HepG2 (cell line): ENCODE measurements around the gene PTPA. TPM values are rescaled to one million over a fixed set of nuclear protein-coding genes. Genes with fewer than 3 reads are reported as not detected.

Experiments
- ATAC-seq: fragments of 200-7000 bp; cut with Tn5 transposase; 3 replicates; pipeline ENCODE4 v1.9.1; 2020; ENCODE audit warnings: mild to moderate bottlenecking, moderate library complexity
- BruUV-seq: library from RNA; stranded (reverse); fragments of 400-500 nt; replicated peaks from 2 replicates; lab custom pipeline; 2021; lab: Mats Ljungman, UMichigan
- CTCF ChIA-PET: fragments of 300-600 bp; formaldehyde crosslinking; extraction: SDS; loops from one replicate; lab custom pipeline; 2021; ENCODE audit warnings: low total read pairs, inconsistent platforms, low intra/inter-chr PET ratio; lab: Yijun Ruan, JAX
- POLR2A ChIA-PET: fragments of 350-600 bp; sonication (Branson Sonifier 250); formaldehyde crosslinking; loops from one replicate; lab custom pipeline; 2020; ENCODE audit warnings: antibody characterized with exemption, inconsistent platforms; lab: Yijun Ruan, JAX
- DNase-seq: peaks from one replicate; pipeline ENCODE4 v3.0.0-alpha.2; 2015; ENCODE audit warnings: low spot score
- FAIRE-seq: peaks from 3 replicates; lab custom pipeline; 2011; peaks lifted over from hg19 to GRCh38; lab: Jason Lieb, UNC
- H2AFZ ChIP-seq: one replicate; pipeline ENCODE4 v1.6.1; 2011; ENCODE audit warnings: low read length, inconsistent platforms
- H3K27ac ChIP-seq: fragments of 300-600 bp; 3 replicates; pipeline ENCODE4 v1.8.0; 2011; ENCODE audit warnings: mixed run types, mild to moderate bottlenecking, mixed read lengths, low read length, inconsistent platforms; ENCODE audit not compliant: insufficient read depth; ENCODE audit errors: extremely low read length
- H3K27me3 ChIP-seq, 2 experiments: fragments of 200-600 bp in 1 of 2; 2 replicates in 1 of 2; 3 replicates in 1 of 2; pipeline versions ENCODE4 v1.6.0 to v1.8.0; 2011; ENCODE audit warnings: low read length in 2 of 2, mild to moderate bottlenecking in 2 of 2, moderate library complexity in 2 of 2, inconsistent platforms in 1 of 2; ENCODE audit not compliant: insufficient read depth in 2 of 2, control insufficient read depth in 1 of 2
- H3K36me3 ChIP-seq, 2 experiments: fragments of 200-600 bp in 1 of 2; replicated peaks in 1 of 2; 2 replicates in 1 of 2; 3 replicates in 1 of 2; pipeline versions ENCODE4 v1.5.1 to v1.8.0; 2011; ENCODE audit warnings: low read length in 2 of 2, inconsistent platforms in 1 of 2; ENCODE audit not compliant: insufficient read depth in 2 of 2, control insufficient read depth in 1 of 2
- H3K4me1 ChIP-seq: 2 replicates; pipeline ENCODE4 v1.5.1; 2012; ENCODE audit warnings: low read length, inconsistent platforms; ENCODE audit not compliant: insufficient read depth
- H3K4me2 ChIP-seq: 2 replicates; pipeline ENCODE4 v1.6.0; 2011; ENCODE audit warnings: low read depth, low read length, inconsistent platforms
- H3K4me3 ChIP-seq, 3 experiments: fragments of 200-600 bp in 1 of 3; sonication (generic), shearing (Covaris generic) in 1 of 3; replicated peaks in 1 of 3; 2 replicates each; pipeline ENCODE4 v1.5.1; 2011 to 2016; ENCODE audit warnings: low read length in 3 of 3, inconsistent platforms in 2 of 3, low read depth in 2 of 3, mild to moderate bottlenecking in 2 of 3, control low read depth in 1 of 3, mixed read lengths in 1 of 3; ENCODE audit not compliant: insufficient read depth in 1 of 3
- H3K79me2 ChIP-seq: one replicate; pipeline ENCODE4 v1.6.1; 2011; ENCODE audit warnings: low read length, inconsistent platforms; ENCODE audit not compliant: insufficient read depth
- H3K9ac ChIP-seq: 2 replicates; pipeline ENCODE4 v1.6.0; 2011; ENCODE audit warnings: mild to moderate bottlenecking, low read depth, low read length, inconsistent platforms; ENCODE audit not compliant: insufficient read depth
- H3K9me3 ChIP-seq: 2 replicates; pipeline ENCODE4 v1.5.1; 2012; ENCODE audit warnings: mild to moderate bottlenecking, low read length
- H4K20me1 ChIP-seq: 2 replicates; pipeline ENCODE4 v1.6.0; 2011; ENCODE audit warnings: inconsistent platforms, mild to moderate bottlenecking, low read length, moderate library complexity; ENCODE audit not compliant: insufficient read depth
- CCDC6 ChIP-seq: sonication (generic); formaldehyde crosslinking; IDR thresholded peaks from 2 replicates; pipeline ENCODE4 v1.8.1; 2022; ENCODE audit warnings: mild to moderate bottlenecking, missing genetic modification reagents, moderate library complexity
- ELF1 ChIP-seq: sonication (generic); formaldehyde crosslinking; IDR thresholded peaks from 2 replicates; pipeline ENCODE4 v1.4.0; 2020; ENCODE audit warnings: missing genetic modification reagents
- GTF2F1 ChIP-seq: fragments of 150-350 bp; IDR thresholded peaks from 2 replicates; pipeline ENCODE4 v1.6.1; 2014; ENCODE audit warnings: low read length
- HNF1A ChIP-seq, 2 experiments: sonication (generic) in 1 of 2; formaldehyde crosslinking in 1 of 2; IDR thresholded peaks; 2 replicates each; pipeline versions ENCODE4 v1.4.0 to v1.6.1; 2016 to 2020; ENCODE audit warnings: borderline replicate concordance in 1 of 2, low read depth in 1 of 2, mild to moderate bottlenecking in 1 of 2, missing genetic modification reagents in 1 of 2
- KAT2B ChIP-seq: fragments of 150-350 bp; IDR thresholded peaks from 2 replicates; pipeline ENCODE4 v1.6.1; 2014; ENCODE audit warnings: low read depth, low read length, borderline replicate concordance
- MYC ChIP-seq: sonication (generic); formaldehyde crosslinking; IDR thresholded peaks from 2 replicates; pipeline ENCODE4 v1.9.0; 2021; ENCODE audit warnings: missing genetic modification reagents, borderline replicate concordance
- RAD21 ChIP-seq: fragments of 450-650 bp; formaldehyde crosslinking; IDR thresholded peaks from 2 replicates; pipeline ENCODE4 v1.5.0; 2020; ENCODE audit warnings: mild to moderate bottlenecking
- RAD51 ChIP-seq: fragments of 450-650 bp; IDR thresholded peaks from 2 replicates; pipeline ENCODE4 v1.6.1; 2016; ENCODE audit warnings: borderline replicate concordance
- RARA ChIP-seq: IDR thresholded peaks from 2 replicates; pipeline ENCODE4 v1.6.1; 2016; ENCODE audit warnings: missing genetic modification reagents, missing compliant biosample characterization
- SALL1 ChIP-seq: sonication (generic); formaldehyde crosslinking; IDR thresholded peaks from 2 replicates; pipeline ENCODE4 v1.8.0; 2022; ENCODE audit warnings: mild to moderate bottlenecking, missing genetic modification reagents
- SIN3A ChIP-seq: IDR thresholded peaks from 2 replicates; pipeline ENCODE4 v1.6.1; 2011; ENCODE audit warnings: low read depth, mild to moderate bottlenecking, control low read depth, low read length, borderline replicate concordance
- TBL1XR1 ChIP-seq: fragments of 150-350 bp; IDR thresholded peaks from 2 replicates; pipeline ENCODE4 v1.6.1; 2014; ENCODE audit warnings: borderline replicate concordance, low read length; ENCODE audit not compliant: partially characterized antibody
- ZNF484 ChIP-seq: sonication (generic); formaldehyde crosslinking; IDR thresholded peaks from 2 replicates; pipeline ENCODE4 v1.5.1; 2020; ENCODE audit warnings: mild to moderate bottlenecking, low read depth, missing genetic modification reagents, borderline replicate concordance
- ZNF577 ChIP-seq: sonication (generic); formaldehyde crosslinking; IDR thresholded peaks from 2 replicates; pipeline ENCODE4 v1.4.0; 2020; ENCODE audit warnings: mild to moderate bottlenecking, low read depth, missing genetic modification reagents, borderline replicate concordance
- ZNF766 ChIP-seq: sonication (generic); formaldehyde crosslinking; IDR thresholded peaks from 2 replicates; pipeline ENCODE4 v1.5.0; 2020; ENCODE audit warnings: missing genetic modification reagents, borderline replicate concordance
- ZNF879 ChIP-seq: sonication (generic); formaldehyde crosslinking; IDR thresholded peaks from 2 replicates; pipeline ENCODE4 v1.8.1; 2023; ENCODE audit warnings: missing genetic modification reagents
- ZZZ3 ChIP-seq: sonication (generic); formaldehyde crosslinking; IDR thresholded peaks from 2 replicates; pipeline ENCODE4 v1.4.0; 2020; ENCODE audit warnings: missing genetic modification reagents, mild to moderate bottlenecking, borderline replicate concordance
- WGBS: methylation state at CpG from one replicate; pipeline ENCODE4 v1.1.6; 2017; ENCODE audit warnings: low lambda C conversion rate; 5-methylcytosine and 5-hydroxymethylcytosine counted together
- in situ Hi-C: cut with HindIII; loops from 2 replicates; pipeline ENCODE4 v1.10.0; 2017; ENCODE audit warnings: low pct_unique_long_range_greater_than_20kb; ENCODE audit not compliant: extremely low pct_ligation_motif_present
- intact Hi-C: fragments of 100-400 bp; cut with micrococcal nuclease; formaldehyde crosslinking; loops from one replicate; pipeline ENCODE4 v1.10.0; 2022; ENCODE audit not compliant: unreplicated experiment
- polyA plus RNA-seq, 8 experiments: library from polyadenylated mRNA; depleted of rRNA in 3 of 8; stranded (reverse) in 7 of 8; unstranded in 1 of 8; fragments of >200 nt; fragmentation: Illumina TruSeq in 4 of 8; extraction: Trizol in 4 of 8; gene quantifications; 2 replicates each; pipeline versions ENCODE4 v1.2.1 to v1.2.3, GENCODE V29; 2011 to 2016; ENCODE audit warnings: low read depth in 4 of 8, missing spikeins in 1 of 8, mixed read lengths in 1 of 8; ENCODE audit not compliant: insufficient read depth in 1 of 8
- total RNA-seq, 5 experiments: library from RNA; depleted of rRNA; stranded (reverse); fragments of >200 nt; fragmentation: Illumina TruSeq; extraction: Trizol; gene quantifications; 2 replicates each; pipeline ENCODE4 v1.2.3, GENCODE V29; 2016; ENCODE audit warnings: low read depth in 1 of 5
- TF ChIP-seq, protein P1 (sequence below): sonication (generic); formaldehyde crosslinking; IDR thresholded peaks from 2 replicates; pipeline ENCODE4 v1.4.0; 2020; ENCODE audit warnings: mild to moderate bottlenecking, low read depth, missing genetic modification reagents

PTPA gene
- total and polyA plus RNA-seq, 2 of the 13 experiments (the other 11 are each of a cell fraction or from before 2014, with no cell fraction given): 79.3 to 105 TPM

GRCh38 chr9:129131300-129132145, 20.3 kb downstream of the PTPA start:
- H3K9ac ChIP-seq: no peak overlapping the region
- BruUV-seq: no TSS peak
- no peaks in the 10 kb centered on the region for H3K79me2 ChIP-seq
- H3K4me1 ChIP-seq: no peaks in the 10 kb centered on the region
- H3K27ac ChIP-seq: no peak overlapping the region
- peak; percentile 43 for DNase-seq
- H3K27me3 ChIP-seq: no peaks in the 10 kb centered on the region
- H3K36me3 ChIP-seq: peaks cover 19 to 75% of the 10 kb centered on the region in 2 experiments
- peak; percentile 94 for ATAC-seq
- ChIA-PET POLR2A (interaction anchor here (1.0 to 1.3 kb wide), 6 partner anchors 9 to 51 kb away, joined by 3 to 7 read pairs (median 4); partner anchors contain the start of genes CRAT, DOLPP1 and PTPA), CTCF (interaction anchor here (0.8 to 1.3 kb wide), 3 partner anchors 480 to 493 kb away, joined by 3 to 4 read pairs (median 3); no protein-coding TSS in a partner anchor)
- peak; percentile 64 for FAIRE-seq
- no peak overlapping the region for H2AFZ ChIP-seq
- intact Hi-C loops (no loop called here), in situ Hi-C loops (no loop called here)
- H3K4me2 ChIP-seq: no peak overlapping the region
- no peaks in the 10 kb centered on the region for H4K20me1 ChIP-seq
- 65% methylated on average over 13 of the region's 13 CpGs for WGBS
- H3K4me3 ChIP-seq: no peak overlapping the region
- H3K9me3 ChIP-seq: no peaks in the 10 kb centered on the region
- TF ChIP-seq ELF1 (CRISPR knock-in tag) (no peak), KAT2B (no peak), RAD21 (CRISPR knock-in tag) (peak; percentile 78), RAD51 (no peak), RARA (no peak), ZNF766 (CRISPR knock-in tag) (0 out of 2 replicates have a peak, but pooled peaks have one; percentile 34), MYC (CRISPR knock-in tag) (peak; percentile 27; the same call in 1 of the 2 replicates), ZNF484 (CRISPR knock-in tag) (no peak), SALL1 (CRISPR knock-in tag) (peak; percentile 42; the same call in 1 of the 2 replicates), HNF1A (IDR thresholded peaks at IDR 0.05; ENCODE audit: low read depth) (no peak), HNF1A (CRISPR knock-in tag; IDR thresholded peaks at IDR 0.05; ENCODE audit: borderline replicate concordance) (no peak), GTF2F1 (no peak), ZNF879 (CRISPR knock-in tag) (no peak), ZNF577 (CRISPR knock-in tag) (no peak), CCDC6 (CRISPR knock-in tag) (no peak), ZZZ3 (CRISPR knock-in tag) (no peak), SIN3A (no peak), TBL1XR1 (no peak)
- TF ChIP-seq, protein P1, sequence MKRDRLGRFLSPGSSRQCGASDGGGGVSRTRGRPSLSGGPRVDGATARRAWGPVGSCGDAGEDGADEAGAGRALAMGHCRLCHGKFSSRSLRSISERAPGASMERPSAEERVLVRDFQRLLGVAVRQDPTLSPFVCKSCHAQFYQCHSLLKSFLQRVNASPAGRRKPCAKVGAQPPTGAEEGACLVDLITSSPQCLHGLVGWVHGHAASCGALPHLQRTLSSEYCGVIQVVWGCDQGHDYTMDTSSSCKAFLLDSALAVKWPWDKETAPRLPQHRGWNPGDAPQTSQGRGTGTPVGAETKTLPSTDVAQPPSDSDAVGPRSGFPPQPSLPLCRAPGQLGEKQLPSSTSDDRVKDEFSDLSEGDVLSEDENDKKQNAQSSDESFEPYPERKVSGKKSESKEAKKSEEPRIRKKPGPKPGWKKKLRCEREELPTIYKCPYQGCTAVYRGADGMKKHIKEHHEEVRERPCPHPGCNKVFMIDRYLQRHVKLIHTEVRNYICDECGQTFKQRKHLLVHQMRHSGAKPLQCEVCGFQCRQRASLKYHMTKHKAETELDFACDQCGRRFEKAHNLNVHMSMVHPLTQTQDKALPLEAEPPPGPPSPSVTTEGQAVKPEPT (CRISPR knock-in tag): no peak
